Suprapubic skin (tissue), 4 donors: ENCODE measurements around the gene MCF2L. TPM values are rescaled to one million over a fixed set of nuclear protein-coding genes. Genes with fewer than 3 reads are reported as not detected.
"Not testable (repeated sequence)": the region's sequence is repeated elsewhere in the genome, so short reads cannot be mapped to it uniquely, and the experiment has no call there.

Experiments
- DNase-seq, 2 donors: peaks; one replicate each; pipeline ENCODE4 v3.0.0-alpha.2; 2019; ENCODE audit warnings: low spot score in 2 of 2
- H3K27ac ChIP-seq: fragments of 200-600 bp; sonication (generic); one replicate; pipeline ENCODE4 v1.5.1; 2019
- H3K27me3 ChIP-seq: fragments of 200-600 bp; sonication (generic); one replicate; pipeline ENCODE4 v1.5.1; 2019
- H3K36me3 ChIP-seq: fragments of 200-600 bp; sonication (generic); one replicate; pipeline ENCODE4 v1.5.1; 2019
- H3K4me1 ChIP-seq: fragments of 200-600 bp; sonication (generic); one replicate; pipeline ENCODE4 v1.5.1; 2019
- H3K4me3 ChIP-seq: fragments of 200-600 bp; sonication (generic); one replicate; pipeline ENCODE4 v1.5.1; 2019; ENCODE audit warnings: mild to moderate bottlenecking
- H3K9me3 ChIP-seq: fragments of 200-600 bp; sonication (generic); one replicate; pipeline ENCODE4 v1.5.1; 2019
- EP300 ChIP-seq: sonication (generic); formaldehyde crosslinking; IDR thresholded peaks from one replicate; pipeline ENCODE4 v1.6.1; 2017; ENCODE audit warnings: antibody characterized with exemption
- POLR2A ChIP-seq, 2 donors: fragments of 450-650 bp; IDR thresholded peaks; one replicate each; pipeline ENCODE4 v1.6.1; 2017; ENCODE audit warnings: antibody characterized with exemption in 2 of 2, mild to moderate bottlenecking in 2 of 2, moderate library complexity in 2 of 2
- POLR2AphosphoS5 ChIP-seq, 3 donors: sonication (generic); formaldehyde crosslinking; IDR thresholded peaks; one replicate each; pipeline ENCODE4 v1.6.1; 2017; ENCODE audit warnings: antibody characterized with exemption in 3 of 3
- WGBS: methylation state at CpG from one replicate; pipeline ENCODE4 v1.1.5; 2018; 5-methylcytosine and 5-hydroxymethylcytosine counted together
- total RNA-seq, 4 donors: library from RNA; depleted of rRNA; stranded (reverse); fragments of >200 nt; gene quantifications; one replicate each; pipeline ENCODE4 v1.1.0, GENCODE V29; 2016
- TF ChIP-seq, protein P1 (sequence below), 2 donors: fragments of 200-600 bp in 1 of 2; fragments of 450-650 bp in 1 of 2; sonication (generic) in 1 of 2; IDR thresholded peaks; one replicate each; pipeline ENCODE4 v1.5.1; 2016 to 2019; ENCODE audit warnings: antibody characterized with exemption in 2 of 2, mild to moderate bottlenecking in 1 of 2, moderate library complexity in 1 of 2

MCF2L gene
- total RNA-seq, 4 donors from 2014 or later: 25.4 to 144 (median 50.0) TPM

DNA sequence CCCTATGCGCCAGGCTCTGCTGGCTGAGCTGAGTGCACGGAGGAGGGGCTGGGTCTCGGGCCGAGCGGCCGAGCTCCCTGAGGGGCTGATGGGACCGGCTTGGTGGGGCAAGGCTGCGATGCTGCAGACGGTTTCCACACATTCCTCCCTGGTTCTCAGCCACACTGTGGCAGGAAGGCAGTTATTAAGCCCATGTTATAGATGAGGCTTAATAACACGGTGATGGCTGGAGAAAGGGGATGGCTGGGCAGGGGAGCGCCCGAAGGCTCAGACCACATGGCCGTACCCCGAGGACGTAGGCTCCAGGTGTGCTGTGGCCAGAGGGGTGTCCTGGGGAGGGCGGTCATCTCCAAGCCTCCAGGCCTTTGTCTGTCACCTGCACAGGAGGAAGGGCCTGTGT lies 58.6 kb downstream of the MCF2L start:
- DNase-seq: no peak
- H3K36me3 ChIP-seq: no peaks in the 10 kb centered on the region
- H3K27me3 ChIP-seq: peaks cover 2% of the 10 kb centered on the region
- TF ChIP-seq EP300: no peak
- no peak for TF ChIP-seq POLR2AphosphoS5 (IDR thresholded peaks at IDR 0.05)
- TF ChIP-seq, protein P1, sequence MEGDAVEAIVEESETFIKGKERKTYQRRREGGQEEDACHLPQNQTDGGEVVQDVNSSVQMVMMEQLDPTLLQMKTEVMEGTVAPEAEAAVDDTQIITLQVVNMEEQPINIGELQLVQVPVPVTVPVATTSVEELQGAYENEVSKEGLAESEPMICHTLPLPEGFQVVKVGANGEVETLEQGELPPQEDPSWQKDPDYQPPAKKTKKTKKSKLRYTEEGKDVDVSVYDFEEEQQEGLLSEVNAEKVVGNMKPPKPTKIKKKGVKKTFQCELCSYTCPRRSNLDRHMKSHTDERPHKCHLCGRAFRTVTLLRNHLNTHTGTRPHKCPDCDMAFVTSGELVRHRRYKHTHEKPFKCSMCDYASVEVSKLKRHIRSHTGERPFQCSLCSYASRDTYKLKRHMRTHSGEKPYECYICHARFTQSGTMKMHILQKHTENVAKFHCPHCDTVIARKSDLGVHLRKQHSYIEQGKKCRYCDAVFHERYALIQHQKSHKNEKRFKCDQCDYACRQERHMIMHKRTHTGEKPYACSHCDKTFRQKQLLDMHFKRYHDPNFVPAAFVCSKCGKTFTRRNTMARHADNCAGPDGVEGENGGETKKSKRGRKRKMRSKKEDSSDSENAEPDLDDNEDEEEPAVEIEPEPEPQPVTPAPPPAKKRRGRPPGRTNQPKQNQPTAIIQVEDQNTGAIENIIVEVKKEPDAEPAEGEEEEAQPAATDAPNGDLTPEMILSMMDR (IDR thresholded peaks at IDR 0.05): no peak
- TF ChIP-seq POLR2A (IDR thresholded peaks at IDR 0.05): no peak
- H3K4me1 ChIP-seq: peaks cover 15% of the 10 kb centered on the region
- 94% methylated on average over 10 of the region's 16 CpGs for whole genome bisulfite sequencing
- H3K4me3 ChIP-seq: no peak overlapping the region
- H3K27ac ChIP-seq: no peak overlapping the region
- H3K9me3 ChIP-seq: no peaks in the 10 kb centered on the region

DNA sequence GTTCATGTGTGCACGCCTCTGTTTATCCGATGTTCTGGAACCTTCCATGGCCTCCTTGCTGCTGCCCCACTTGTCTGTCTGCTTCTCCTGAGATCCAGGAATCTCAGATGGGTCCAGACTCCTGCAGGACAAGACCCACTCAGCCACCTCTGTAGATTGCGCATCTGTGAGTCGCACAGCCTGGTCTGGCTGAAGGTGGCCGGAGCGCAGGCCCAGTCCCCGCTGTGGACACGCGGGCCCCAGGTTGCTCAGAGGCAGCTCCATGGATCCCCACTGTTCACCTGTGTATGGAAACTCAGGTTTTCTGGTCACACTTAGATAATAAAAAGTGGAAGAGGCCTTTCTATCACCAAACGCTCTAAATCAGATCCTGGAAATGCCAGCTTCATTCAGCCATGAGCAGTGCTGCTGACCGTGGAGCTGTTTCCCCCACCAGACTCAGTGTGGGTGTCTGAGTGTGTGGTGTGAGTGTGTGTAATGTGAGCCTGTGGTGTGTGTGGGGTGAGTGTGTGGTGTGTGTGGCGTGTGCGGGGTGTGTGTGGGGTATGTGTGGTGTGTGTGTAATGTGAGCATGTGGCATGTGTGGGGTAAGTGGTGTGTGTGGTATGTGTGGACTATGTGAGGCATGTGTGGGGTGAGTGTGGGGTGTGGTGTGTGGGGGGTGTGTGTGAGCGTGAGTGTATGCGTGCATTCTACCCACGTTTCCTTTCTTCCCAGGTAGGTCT lies 59.5 kb downstream of the MCF2L start:
- WGBS: 87% methylated on average over 16 of the region's 16 CpGs
- no peaks in the 10 kb centered on the region for H3K9me3 ChIP-seq
- H3K27me3 ChIP-seq: no peaks in the 10 kb centered on the region
- peaks cover 6% of the 10 kb centered on the region for H3K4me1 ChIP-seq
- H3K4me3 ChIP-seq: no peak overlapping the region
- H3K27ac ChIP-seq: no peak overlapping the region
- DNase-seq: no peak
- no peak for TF ChIP-seq EP300
- TF ChIP-seq, protein P1 (IDR thresholded peaks at IDR 0.05): no peak
- no peak for TF ChIP-seq POLR2AphosphoS5 (IDR thresholded peaks at IDR 0.05)
- TF ChIP-seq POLR2A (IDR thresholded peaks at IDR 0.05): no peak
- no peaks in the 10 kb centered on the region for H3K36me3 ChIP-seq

DNA sequence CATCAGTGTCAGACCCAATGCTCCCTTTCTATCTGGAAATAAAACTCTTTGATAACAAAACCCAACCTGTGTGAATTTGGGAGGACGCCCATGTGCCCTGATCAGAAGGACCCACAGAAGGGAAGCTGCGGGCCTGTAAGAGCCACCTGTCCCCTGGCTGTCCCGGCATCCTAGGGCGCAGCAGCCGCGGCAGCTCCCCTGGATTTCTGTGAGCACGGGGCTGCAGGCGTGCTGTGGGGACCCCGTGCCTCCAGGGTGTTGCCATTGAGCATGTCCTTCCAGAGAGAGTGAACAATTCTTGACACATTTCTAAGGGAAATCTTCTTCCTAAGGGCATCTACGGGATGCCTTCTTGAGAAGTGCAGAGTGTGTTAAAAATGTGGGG lies 60.0 kb downstream of the MCF2L start:
- TF ChIP-seq EP300 (no peak), POLR2A (IDR thresholded peaks at IDR 0.05) (no peak), POLR2AphosphoS5 (IDR thresholded peaks at IDR 0.05) (no peak)
- TF ChIP-seq, protein P1 (IDR thresholded peaks at IDR 0.05): no peak
- no peak for DNase-seq
- 82% methylated on average over 10 of the region's 10 CpGs for WGBS

DNA sequence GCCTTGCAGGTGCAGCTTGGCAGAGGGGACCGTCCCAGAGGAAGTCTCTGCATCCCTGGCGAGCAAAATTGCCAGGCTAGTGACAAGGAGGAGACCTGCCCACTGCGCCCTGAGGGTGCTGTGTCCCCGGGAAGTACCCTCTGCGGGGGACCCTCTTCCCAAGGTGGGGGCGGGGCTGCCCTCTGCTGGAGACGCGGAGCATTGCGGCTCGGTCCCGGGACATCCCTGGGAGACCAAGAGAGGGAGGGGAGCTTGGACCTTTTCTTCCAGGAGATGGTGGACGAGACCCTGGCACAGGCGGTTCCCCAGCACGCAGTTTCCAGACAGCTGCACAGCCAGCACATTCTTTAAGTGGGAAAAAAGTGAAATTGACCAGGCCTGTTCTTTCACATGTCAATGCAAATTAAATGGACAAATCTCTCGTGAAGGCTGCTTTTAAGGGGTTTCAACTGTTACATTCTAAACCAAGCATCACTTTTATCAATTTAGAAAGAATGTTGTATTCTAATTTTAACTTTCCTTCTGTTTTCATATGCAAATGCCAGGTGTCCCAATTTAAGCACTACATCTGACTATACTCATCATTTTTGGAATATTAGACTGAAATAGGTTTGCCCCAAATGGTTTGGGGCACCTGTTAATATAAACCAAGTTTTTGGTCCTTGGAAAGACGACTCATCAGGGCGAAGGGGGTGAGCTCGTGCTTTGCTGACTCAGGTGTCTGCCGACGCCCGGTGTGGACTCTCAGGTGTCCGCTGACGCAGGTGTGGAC lies 60.7 kb downstream of the MCF2L start:
- Histone ChIP-seq H3K36me3 (no peaks in the 10 kb centered on the region), H3K4me1 (peaks cover under 1% of the 10 kb centered on the region), H3K4me3 (no peak overlapping the region), H3K27me3 (no peaks in the 10 kb centered on the region), H3K27ac (no peak overlapping the region), H3K9me3 (no peaks in the 10 kb centered on the region)
- 39% methylated on average over 15 of the region's 23 CpGs for WGBS
- TF ChIP-seq, protein P1 (IDR thresholded peaks at IDR 0.05): peak; percentile 30 to 73
- TF ChIP-seq POLR2A (IDR thresholded peaks at IDR 0.05) (no peak), POLR2AphosphoS5 (IDR thresholded peaks at IDR 0.05) (no peak), EP300 (no peak)
- DNase-seq: no peak

More for the DNA sequence above, 60.0 kb downstream of the MCF2L start:
- Histone ChIP-seq H3K27ac (no peak overlapping the region), H3K9me3 (no peaks in the 10 kb centered on the region), H3K4me3 (no peak overlapping the region), H3K27me3 (no peaks in the 10 kb centered on the region), H3K36me3 (no peaks in the 10 kb centered on the region), H3K4me1 (peaks cover under 1% of the 10 kb centered on the region)

DNA sequence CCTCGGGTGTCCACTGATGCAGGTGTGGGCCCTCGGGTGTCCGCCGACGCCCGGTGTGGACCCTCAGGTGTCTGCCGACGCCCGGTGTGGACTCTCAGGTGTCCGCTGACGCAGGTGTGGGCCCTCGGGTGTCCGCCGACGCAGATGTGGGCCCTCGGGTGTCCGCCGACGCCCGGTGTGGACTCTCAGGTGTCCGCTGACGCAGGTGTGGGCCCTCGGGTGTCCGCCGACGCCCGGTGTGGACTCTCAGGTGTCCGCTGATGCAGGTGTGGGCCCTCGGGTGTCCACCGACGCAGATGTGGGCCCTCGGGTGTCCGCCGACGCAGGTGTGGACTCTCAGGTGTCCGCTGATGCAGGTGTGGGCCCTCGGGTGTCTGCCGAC lies 61.2 kb downstream of the MCF2L start:
- not testable (repeated sequence) for H3K27ac ChIP-seq, H3K9me3 ChIP-seq, H3K4me1 ChIP-seq, H3K4me3 ChIP-seq, H3K36me3 ChIP-seq, DNase-seq, H3K27me3 ChIP-seq
- WGBS: 100% methylated on average over 1 of the region's 38 CpGs
